NCI-H2171 (cell line): ENCODE results near the gene SLC6A4.
"Not testable (repeated sequence)": the region's sequence is repeated elsewhere in the genome, so short reads cannot be mapped to it uniquely, and the experiment has no call there.

Experiments used
- DNase-seq: peaks from one replicate; lab custom pipeline; 2025; lab: John Stamatoyannopoulos, UW

Gene SLC6A4

DNA sequence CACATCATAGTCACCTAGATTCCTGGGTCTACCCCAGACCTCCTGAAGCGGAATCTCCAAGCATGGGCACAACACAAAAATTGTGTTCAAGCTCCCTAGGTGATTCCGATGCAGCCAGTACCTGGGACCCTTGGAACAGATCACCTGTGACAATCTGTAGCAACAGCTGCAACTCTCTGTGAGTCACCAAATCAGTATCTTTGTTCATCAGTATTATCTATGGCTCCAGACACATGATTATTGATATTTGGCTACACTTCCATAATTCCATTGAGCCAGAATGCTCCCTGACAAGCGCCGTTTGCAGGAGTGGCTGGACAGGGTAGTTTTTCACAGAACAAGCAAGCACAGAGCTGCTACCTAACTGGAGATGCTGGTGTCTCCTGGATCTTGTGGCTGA lies 16.2 kb downstream of the SLC6A4 start:
- no peak for DNase-seq

- no peak for DNase-seq
Measured at GRCh38 chr17:30218799-30219198, 16.7 kb downstream of the SLC6A4 start.

- DNase-seq: no peak
Measured at GRCh38 chr17:30217746-30218245, 17.7 kb downstream of the SLC6A4 start.

GRCh38 chr17:30217054-30217453 lies 18.4 kb downstream of the SLC6A4 start:
- no peak for DNase-seq

DNA sequence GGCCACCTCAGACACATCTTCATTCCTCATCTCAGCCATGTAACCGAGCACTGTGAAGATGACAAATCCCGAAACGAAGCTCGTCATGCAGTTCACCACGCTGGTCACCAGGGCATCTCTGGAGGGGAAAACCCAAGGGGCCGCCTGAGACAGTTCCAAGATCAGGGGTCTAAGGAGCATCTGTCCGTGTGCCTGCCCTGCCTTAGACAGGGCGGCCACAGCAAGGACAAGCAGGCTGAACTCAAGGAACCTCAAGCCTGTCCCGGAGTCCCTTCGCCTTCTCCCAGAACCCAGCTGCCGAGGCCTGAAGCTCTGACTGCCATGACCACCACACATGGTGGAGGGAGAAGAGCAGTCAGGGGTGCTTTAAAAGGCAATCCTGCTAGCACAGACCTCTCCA lies 22.7 kb downstream of the SLC6A4 start:
- no peak for DNase-seq

DNA sequence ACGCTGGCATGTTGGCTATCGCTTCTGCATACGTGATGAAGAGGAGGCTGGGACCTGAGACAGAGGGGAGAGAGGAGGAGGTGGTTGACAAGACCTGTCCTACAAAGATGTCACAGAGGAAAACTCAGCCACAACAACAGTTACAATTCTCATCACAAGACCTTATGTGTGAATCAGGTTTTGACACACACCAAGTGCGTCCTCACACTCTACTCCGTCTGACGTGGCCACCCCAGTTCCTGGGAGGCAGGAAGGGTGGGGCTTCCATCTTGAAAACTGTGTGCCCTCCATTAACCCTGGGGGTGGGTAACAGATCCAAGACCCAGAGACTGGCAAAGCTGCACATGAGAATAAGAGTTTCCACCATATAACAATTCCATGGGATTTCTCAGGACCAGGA lies 24.1 kb downstream of the SLC6A4 start:
- DNase-seq: no peak

- no peak for DNase-seq
Measured at GRCh38 chr17:30210901-30211300, 24.6 kb downstream of the SLC6A4 start.

DNA sequence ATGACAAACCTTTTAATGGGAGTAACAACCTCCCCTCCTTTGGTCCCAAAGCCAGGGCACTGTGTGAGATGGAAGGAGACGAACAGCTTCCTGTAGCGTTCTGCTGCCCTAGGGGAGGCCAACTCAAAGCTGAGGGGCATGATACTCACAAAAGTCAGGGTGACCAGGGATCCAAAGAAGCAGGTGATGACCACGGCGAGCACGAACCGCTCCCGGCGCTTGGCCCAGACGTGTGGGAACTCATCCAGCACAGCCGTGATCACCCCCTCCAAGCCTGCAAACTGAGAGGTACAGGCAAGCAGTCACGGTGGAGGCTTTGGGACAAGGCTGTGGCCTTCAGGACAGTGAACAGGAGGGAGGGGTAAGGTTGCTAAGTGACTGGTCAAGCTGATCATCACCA lies 25.1 kb downstream of the SLC6A4 start:
- no peak for DNase-seq

DNA sequence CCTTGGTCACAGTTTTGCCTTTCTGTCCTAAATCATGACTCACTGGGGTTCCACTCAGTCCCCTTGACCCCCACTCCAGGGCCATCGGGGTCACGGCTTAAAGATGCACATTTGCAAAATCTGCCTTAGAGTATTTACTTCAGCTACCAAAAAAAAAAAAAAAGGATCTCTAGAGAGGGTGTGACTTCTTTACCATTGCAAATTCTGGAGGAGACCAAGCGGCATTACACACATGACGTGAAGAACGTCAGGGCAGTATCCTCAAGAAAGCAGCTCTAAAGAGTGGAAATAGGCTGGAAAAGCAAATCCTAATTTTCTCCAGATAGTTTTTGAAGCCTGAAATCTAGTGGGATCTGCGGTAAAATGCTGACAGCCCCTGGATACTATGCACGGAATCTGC lies 25.6 kb downstream of the SLC6A4 start:
- DNase-seq: no peak

GRCh38 chr17:30208214-30208613 lies 27.3 kb downstream of the SLC6A4 start:
- no peak for DNase-seq

DNA sequence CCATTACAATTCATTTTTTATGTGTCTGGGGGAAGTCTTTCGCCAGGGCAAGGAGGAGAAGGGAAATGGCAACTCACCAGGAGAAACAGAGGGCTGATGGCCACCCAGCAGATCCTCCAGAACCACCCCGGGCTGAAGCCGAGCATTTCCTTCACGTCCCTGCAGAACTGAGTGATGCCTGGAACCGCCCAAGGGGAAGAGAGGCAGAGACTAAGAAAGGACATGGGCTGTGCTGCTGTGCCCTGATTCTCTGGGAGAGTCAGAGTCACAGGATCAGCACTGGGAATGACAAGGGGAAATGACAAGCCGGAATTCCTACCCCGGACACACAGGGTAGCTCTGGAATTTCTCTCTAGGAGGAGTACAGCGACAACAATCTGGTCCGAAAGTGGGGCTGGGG lies 27.8 kb downstream of the SLC6A4 start:
- no peak for DNase-seq

GRCh38 chr17:30203471-30203981 lies 32.0 kb downstream of the SLC6A4 start:
- no peak for DNase-seq

GRCh38 chr17:30200656-30201055 lies 34.8 kb downstream of the SLC6A4 start:
- not testable (repeated sequence) for DNase-seq

DNA sequence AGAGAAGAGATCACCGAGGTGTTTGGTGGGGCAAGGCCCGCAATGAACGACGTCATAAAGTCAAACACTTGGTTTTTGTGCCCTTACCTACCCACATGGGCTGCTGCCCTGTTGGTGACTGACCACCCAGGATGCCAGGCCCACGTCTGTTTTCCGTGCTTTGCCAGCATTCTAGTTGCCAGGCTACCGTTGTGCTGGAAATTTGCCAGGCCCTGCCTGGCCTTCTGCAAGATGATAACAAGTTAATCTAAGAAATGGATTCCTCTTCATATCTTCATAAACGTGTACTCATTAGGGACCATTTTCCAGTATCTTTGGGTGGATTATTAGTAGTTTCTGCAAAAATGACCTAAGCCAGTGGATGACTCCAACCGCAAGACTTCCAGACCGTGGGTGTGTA lies 35.4 kb downstream of the SLC6A4 start:
- no peak for DNase-seq

GRCh38 chr17:30199600-30199999 lies 35.9 kb downstream of the SLC6A4 start:
- DNase-seq: no peak

- DNase-seq: no peak
Measured at GRCh38 chr17:30197416-30197815, 38.1 kb downstream of the SLC6A4 start.

DNA sequence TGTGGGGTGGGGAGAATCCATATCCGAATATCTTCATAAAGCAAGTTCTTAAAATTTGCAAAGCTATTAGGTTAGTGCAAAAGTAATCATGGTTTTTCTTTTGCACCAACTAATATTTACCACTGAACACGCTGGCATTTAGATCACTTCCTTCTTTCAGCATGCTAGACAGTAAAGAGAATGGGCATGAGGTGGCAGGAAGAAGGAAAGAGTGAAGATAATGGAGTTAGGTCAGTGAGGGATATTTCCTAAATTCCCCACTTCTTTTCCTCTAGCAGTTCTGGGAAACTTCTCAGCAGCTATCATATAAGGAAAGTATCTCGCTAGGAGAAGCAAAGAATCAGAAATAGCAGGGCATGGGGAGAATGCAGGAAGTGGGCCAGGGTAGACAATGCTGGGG lies 39.0 kb downstream of the SLC6A4 start:
- DNase-seq: no peak

- no peak for DNase-seq
Measured at GRCh38 chr17:30191072-30191471, 44.4 kb downstream of the SLC6A4 start.

DNA sequence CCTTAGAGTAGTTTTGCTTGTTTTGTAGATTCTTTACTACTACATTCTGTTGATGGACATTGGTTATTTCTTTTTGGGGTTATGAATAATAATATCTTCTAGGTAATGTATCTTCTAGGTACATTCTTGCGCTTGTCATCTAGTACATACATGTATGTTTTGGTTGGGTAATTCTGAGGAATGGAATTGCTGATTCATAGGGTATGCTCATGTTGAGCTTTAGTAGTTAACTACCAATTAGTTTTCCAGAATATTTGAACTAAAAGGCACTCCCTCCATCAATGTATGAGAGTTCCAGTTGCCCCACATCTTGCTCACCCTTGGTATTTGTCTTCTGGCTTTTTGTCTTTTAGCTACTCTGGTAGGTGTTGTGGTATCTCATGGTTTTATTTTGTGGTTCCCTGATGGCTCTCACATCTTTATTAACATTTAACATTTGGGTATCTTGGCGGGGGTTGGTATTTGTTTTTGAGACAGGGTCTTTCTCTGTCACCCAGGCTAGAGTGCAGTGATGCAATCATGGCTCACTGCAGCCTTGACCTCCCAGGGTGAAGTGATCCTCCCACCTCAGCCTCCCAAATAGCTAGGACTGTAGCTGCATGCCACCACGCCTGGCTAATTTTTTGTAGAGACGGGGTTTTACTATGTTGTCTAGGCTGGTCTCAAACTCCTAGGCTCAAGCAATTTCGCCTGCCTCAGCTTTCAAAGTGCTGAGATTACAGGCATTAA lies 47.1 kb downstream of the SLC6A4 start:
- no peak for DNase-seq

DNA sequence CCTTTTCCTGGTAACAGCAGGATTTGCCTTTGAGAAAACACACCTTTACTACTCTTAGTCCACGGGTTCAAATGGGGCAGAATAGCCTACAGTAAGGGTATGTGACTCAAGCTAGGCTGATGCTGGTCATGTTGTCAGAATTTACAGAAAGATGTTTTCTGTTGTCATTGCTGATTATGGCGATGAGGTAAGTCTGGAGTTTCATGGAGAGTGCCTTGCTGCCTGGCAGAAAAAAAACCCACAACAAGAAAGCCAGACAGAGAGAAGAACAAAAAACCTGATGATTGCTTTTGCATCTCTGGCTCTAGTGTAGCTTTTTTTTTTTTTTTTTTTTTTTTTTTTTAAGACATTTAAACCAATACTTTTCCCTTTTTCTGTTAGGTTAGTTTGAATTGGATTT lies 47.9 kb downstream of the SLC6A4 start:
- DNase-seq: no peak

DNA sequence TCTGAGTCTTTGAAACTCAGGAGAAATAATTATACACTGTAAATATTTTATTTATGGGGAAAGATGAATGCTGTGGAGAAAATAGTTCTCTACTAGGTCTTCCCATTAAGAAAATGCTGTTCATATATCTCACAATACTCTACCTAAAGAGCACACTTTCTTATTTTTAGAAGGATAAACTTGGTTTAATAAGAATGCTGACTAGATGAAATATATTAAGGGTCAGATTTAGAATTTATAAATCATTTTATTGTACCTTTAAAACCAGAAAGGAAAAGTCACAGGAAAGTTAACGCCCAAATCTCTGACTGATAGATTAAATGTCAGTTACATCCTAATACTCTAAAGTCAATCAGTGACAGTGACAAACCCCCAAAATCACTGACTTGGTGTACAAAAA lies 48.7 kb downstream of the SLC6A4 start:
- DNase-seq: no peak

DNA sequence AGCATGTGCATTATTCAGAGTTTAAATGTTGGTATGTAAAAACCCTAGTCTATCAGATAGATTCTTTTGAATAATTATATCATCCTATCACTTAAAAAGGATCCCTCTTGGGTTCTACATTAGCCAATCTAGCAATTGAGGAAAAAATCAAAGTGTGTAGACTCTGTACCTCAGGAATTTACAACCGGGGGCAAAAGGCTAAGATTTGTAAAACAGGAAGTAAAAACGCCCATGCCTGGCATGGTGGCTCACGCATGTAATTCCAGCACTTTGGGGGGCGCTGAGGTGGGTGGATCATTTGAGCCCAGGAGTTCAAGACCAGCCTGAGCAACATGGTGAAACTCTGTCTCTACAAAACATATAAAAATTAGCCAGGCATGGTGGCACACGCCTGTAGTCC lies 58.6 kb downstream of the SLC6A4 start:
- DNase-seq: no peak

GRCh38 chr17:30174556-30174955 lies 60.9 kb downstream of the SLC6A4 start:
- DNase-seq: no peak

GRCh38 chr17:30173649-30174048 lies 61.8 kb downstream of the SLC6A4 start:
- no peak for DNase-seq
